Suprapubic skin (tissue), 4 donors: ENCODE measurements around the gene PLA1A. TPM values are rescaled to one million over a fixed set of nuclear protein-coding genes. Genes with fewer than 3 reads are reported as not detected.

Source experiments
- DNase-seq, 2 donors: peaks; one replicate each; pipeline ENCODE4 v3.0.0-alpha.2; 2019; ENCODE audit warnings: low spot score in 2 of 2
- H3K27ac ChIP-seq: fragments of 200-600 bp; sonication (generic); one replicate; pipeline ENCODE4 v1.5.1; 2019
- H3K27me3 ChIP-seq: fragments of 200-600 bp; sonication (generic); one replicate; pipeline ENCODE4 v1.5.1; 2019
- H3K36me3 ChIP-seq: fragments of 200-600 bp; sonication (generic); one replicate; pipeline ENCODE4 v1.5.1; 2019
- H3K4me1 ChIP-seq: fragments of 200-600 bp; sonication (generic); one replicate; pipeline ENCODE4 v1.5.1; 2019
- H3K4me3 ChIP-seq: fragments of 200-600 bp; sonication (generic); one replicate; pipeline ENCODE4 v1.5.1; 2019; ENCODE audit warnings: mild to moderate bottlenecking
- H3K9me3 ChIP-seq: fragments of 200-600 bp; sonication (generic); one replicate; pipeline ENCODE4 v1.5.1; 2019
- EP300 ChIP-seq: sonication (generic); formaldehyde crosslinking; IDR thresholded peaks from one replicate; pipeline ENCODE4 v1.6.1; 2017; ENCODE audit warnings: antibody characterized with exemption
- POLR2A ChIP-seq, 2 donors: fragments of 450-650 bp; IDR thresholded peaks; one replicate each; pipeline ENCODE4 v1.6.1; 2017; ENCODE audit warnings: antibody characterized with exemption in 2 of 2, mild to moderate bottlenecking in 2 of 2, moderate library complexity in 2 of 2
- POLR2AphosphoS5 ChIP-seq, 3 donors: sonication (generic); formaldehyde crosslinking; IDR thresholded peaks; one replicate each; pipeline ENCODE4 v1.6.1; 2017; ENCODE audit warnings: antibody characterized with exemption in 3 of 3
- WGBS: methylation state at CpG from one replicate; pipeline ENCODE4 v1.1.5; 2018; 5-methylcytosine and 5-hydroxymethylcytosine counted together
- total RNA-seq, 4 donors: library from RNA; depleted of rRNA; stranded (reverse); fragments of >200 nt; gene quantifications; one replicate each; pipeline ENCODE4 v1.1.0, GENCODE V29; 2016
- TF ChIP-seq, protein P1 (sequence below), 2 donors: fragments of 200-600 bp in 1 of 2; fragments of 450-650 bp in 1 of 2; sonication (generic) in 1 of 2; IDR thresholded peaks; one replicate each; pipeline ENCODE4 v1.5.1; 2016 to 2019; ENCODE audit warnings: antibody characterized with exemption in 2 of 2, mild to moderate bottlenecking in 1 of 2, moderate library complexity in 1 of 2

PLA1A gene
- total RNA-seq, 4 donors from 2014 or later: 0.39 to 1.8 (median 1.4) TPM; not detected in 1

DNA sequence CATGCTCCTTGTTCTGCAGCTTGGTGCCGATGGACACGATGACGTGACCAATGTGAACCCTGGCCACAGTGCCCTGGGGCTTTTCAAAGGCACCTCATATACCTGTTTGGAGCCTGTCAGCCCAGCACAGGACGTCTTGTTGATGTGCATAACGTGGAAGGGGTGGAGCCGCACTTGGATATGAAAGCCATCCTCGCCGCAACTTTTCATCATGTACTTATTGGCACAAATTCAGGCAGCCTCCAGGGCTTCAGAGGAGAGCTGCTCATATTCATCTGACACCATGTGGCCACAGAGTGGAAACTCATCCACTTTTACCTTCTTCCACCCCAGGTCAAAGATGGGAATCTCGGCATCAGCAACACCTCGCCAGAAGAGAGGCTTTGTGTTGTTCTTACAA lies 38.0 kb downstream of the PLA1A start:
- H3K4me1 ChIP-seq: peaks cover 24% of the 10 kb centered on the region
- WGBS: 84% methylated on average over 5 of the region's 10 CpGs
- TF ChIP-seq, protein P1, sequence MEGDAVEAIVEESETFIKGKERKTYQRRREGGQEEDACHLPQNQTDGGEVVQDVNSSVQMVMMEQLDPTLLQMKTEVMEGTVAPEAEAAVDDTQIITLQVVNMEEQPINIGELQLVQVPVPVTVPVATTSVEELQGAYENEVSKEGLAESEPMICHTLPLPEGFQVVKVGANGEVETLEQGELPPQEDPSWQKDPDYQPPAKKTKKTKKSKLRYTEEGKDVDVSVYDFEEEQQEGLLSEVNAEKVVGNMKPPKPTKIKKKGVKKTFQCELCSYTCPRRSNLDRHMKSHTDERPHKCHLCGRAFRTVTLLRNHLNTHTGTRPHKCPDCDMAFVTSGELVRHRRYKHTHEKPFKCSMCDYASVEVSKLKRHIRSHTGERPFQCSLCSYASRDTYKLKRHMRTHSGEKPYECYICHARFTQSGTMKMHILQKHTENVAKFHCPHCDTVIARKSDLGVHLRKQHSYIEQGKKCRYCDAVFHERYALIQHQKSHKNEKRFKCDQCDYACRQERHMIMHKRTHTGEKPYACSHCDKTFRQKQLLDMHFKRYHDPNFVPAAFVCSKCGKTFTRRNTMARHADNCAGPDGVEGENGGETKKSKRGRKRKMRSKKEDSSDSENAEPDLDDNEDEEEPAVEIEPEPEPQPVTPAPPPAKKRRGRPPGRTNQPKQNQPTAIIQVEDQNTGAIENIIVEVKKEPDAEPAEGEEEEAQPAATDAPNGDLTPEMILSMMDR (IDR thresholded peaks at IDR 0.05): no peak
- TF ChIP-seq EP300 (no peak), POLR2A (IDR thresholded peaks at IDR 0.05) (no peak), POLR2AphosphoS5 (IDR thresholded peaks at IDR 0.05) (no peak)
- H3K4me3 ChIP-seq: no peak overlapping the region
- no peaks in the 10 kb centered on the region for H3K9me3 ChIP-seq
- DNase-seq: peak in 1 of 2 donors; percentile 44
- no peaks in the 10 kb centered on the region for H3K27me3 ChIP-seq
- H3K36me3 ChIP-seq: no peaks in the 10 kb centered on the region
- H3K27ac ChIP-seq: no peak overlapping the region

DNA sequence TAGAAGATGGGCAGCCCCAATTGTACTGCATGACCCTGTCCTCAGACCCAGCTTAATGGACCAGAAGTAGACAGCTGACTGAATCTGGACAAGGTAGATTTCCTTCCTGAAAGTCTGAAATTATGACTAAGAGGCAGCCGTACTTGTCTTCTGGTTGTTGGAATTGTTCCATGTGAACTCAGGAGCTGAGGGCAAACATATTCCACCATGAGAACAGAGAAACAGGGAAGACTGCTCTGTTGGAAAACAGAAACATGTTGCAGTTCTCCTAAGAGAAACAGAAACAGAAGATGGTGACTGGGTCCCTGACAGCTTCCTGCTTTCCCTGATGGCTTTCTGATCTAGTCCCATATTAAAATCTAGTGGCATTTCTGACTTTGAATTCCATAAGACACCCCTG lies 38.6 kb downstream of the PLA1A start:
- TF ChIP-seq, protein P1 (IDR thresholded peaks at IDR 0.05): no peak
- TF ChIP-seq EP300 (no peak), POLR2A (IDR thresholded peaks at IDR 0.05) (no peak)
- Histone ChIP-seq H3K36me3 (no peaks in the 10 kb centered on the region), H3K4me3 (no peak overlapping the region), H3K27me3 (no peaks in the 10 kb centered on the region), H3K9me3 (no peaks in the 10 kb centered on the region), H3K27ac (no peak overlapping the region), H3K4me1 (peaks cover 23% of the 10 kb centered on the region)
- no peak for DNase-seq
- 24% methylated on average over 1 of the region's 1 CpG for WGBS

DNA sequence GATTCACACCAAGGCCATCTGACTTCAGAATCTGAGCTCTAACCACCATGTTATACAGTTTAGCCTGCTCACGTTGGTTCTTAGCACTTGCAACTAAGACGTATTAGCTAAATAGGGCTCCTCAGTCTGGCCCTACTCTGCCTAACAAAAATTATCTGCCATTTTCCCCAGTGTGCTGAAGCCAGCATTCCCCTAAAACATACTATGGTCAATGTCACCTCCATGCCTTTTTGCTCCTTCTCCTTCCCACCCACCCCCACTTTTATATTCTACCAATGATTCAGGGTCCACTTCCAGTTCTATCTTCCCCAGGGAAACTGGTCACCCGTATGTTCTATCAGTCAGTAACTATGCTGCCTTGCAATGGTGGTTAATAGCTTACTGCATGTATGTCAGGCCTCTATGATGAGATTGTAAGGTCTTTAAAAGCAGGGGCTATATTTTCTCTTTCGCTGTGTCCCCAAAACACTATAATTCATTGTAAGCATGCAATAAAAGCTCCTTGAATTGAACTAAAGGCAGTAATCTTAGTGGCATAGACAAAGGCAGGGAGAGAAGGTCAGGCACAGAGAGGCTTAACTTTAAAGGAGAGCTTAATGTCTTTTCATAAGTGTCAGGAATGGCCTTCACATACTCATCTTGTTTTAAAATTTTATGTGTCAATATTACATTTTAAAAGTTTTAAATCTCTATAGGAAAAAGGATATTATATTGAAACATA lies 39.4 kb downstream of the PLA1A start:
- Histone ChIP-seq H3K9me3 (no peaks in the 10 kb centered on the region), H3K27ac (peak overlapping the region; percentile 83), H3K4me3 (no peak overlapping the region), H3K27me3 (no peaks in the 10 kb centered on the region), H3K4me1 (peaks cover 23% of the 10 kb centered on the region), H3K36me3 (peaks cover 4% of the 10 kb centered on the region)
- no peak for DNase-seq
- TF ChIP-seq, protein P1 (IDR thresholded peaks at IDR 0.05): no peak
- TF ChIP-seq POLR2AphosphoS5 (IDR thresholded peaks at IDR 0.05): no peak
- WGBS: 92% methylated on average over 4 of the region's 4 CpGs

DNA sequence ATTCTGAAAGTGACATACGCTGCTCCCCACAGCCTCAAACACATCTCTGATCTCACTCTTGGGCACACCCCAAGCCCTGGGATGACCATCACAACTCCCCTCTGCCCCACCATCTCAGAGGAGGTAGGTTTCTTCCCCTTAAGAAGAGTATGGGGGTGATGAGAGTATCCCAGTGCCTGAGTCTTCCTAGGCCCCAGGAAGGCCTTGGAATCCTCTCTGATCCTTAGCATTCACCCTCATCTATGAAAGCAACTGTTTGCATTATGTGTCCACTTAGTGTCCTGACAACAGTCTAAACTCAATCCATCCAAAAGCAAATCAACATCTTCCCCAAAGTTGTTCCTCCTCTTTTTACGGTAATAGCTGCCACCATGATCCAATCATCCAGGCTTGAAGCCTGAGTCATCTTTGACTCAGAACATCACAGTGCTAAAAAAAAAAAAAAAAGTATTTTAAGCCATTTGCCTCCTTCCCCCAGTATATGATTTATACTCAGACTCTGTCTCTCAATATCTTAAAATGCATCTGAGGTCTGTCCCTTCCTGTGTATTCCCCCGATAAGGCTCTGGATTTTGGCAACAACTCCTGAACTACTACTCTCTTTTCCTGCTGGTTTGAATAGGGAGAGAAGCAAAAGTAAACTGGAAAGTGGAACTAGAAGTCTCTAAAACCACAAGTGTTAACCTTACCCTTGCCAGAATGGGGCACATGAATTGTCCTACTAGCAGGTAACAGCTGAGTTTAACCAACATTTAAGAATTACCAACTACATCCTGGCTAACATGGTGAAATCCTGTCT lies 40.2 kb downstream of the PLA1A start:
- Histone ChIP-seq H3K27me3 (no peaks in the 10 kb centered on the region), H3K4me1 (peaks cover 23% of the 10 kb centered on the region), H3K4me3 (peak overlapping the region; percentile 9), H3K27ac (peak overlapping the region; percentile 83), H3K36me3 (peaks cover 10% of the 10 kb centered on the region), H3K9me3 (no peaks in the 10 kb centered on the region)
- WGBS: 51% methylated on average over 3 of the region's 3 CpGs
- TF ChIP-seq POLR2AphosphoS5 (IDR thresholded peaks at IDR 0.05): no peak
- TF ChIP-seq EP300: no peak
- TF ChIP-seq, protein P1 (IDR thresholded peaks at IDR 0.05): no peak
- no peak for TF ChIP-seq POLR2A (IDR thresholded peaks at IDR 0.05)
- peak in 1 of 2 donors; percentile 34 for DNase-seq
